ENCODE results near the gene RIIAD1. TPM values are rescaled to one million over a fixed set of nuclear protein-coding genes. Genes with fewer than 3 reads are reported as not detected.
A peak's percentile ranks its signal among the peaks of the same experiment; 100 is the strongest.

RIIAD1 gene
- total and polyA plus RNA-seq, 2 donors (not counting 3 experiments of a cell fraction or from before 2014, with no cell fraction given), result not detected

GRCh38 chr1:151762941-151763921, 41.9 kb downstream of the RIIAD1 start, which contains the start of gene MRPL9:
Gene MRPL9, minus strand, starts transcription at chr1:151763496. Its CDS starts 17 bp downstream, at chr1:151763479.
- Histone ChIP-seq H3K9me1 (replicated peaks; ENCODE audit: control insufficient read depth, extremely low read depth, insufficient read depth, low read length) (no peaks in the 10 kb centered on the region), H3K9me3 (replicated peaks; ENCODE audit: control insufficient read depth, insufficient read depth, low read length) (no peaks in the 10 kb centered on the region), H3K36me3 (ENCODE audit: control insufficient read depth in 2 of 2, extremely low read depth in 1 of 2, insufficient read depth in 2 of 2, low read length in 2 of 2) (peaks cover 4 to 17% of the 10 kb centered on the region in 2 experiments), H3K27me3 (ENCODE audit: control insufficient read depth in 2 of 2, insufficient read depth in 2 of 2, low read length in 2 of 2) (no peaks in the 10 kb centered on the region), H3K4me1 (ENCODE audit: control insufficient read depth, extremely low read depth, insufficient read depth, low read length) (peaks cover 16% of the 10 kb centered on the region), H2AFZ (ENCODE audit: low read depth, low read length) (peak within 1 kb of the TSS; percentile 99), H4K20me1 (replicated peaks; ENCODE audit: control insufficient read depth, extremely low read depth, insufficient read depth, low read length) (no peaks in the 10 kb centered on the region), H3K27ac (ENCODE audit: insufficient read depth, low read depth, low read length) (peak within 1 kb of the TSS; percentile 91), H3K79me2 (ENCODE audit: control insufficient read depth, insufficient read depth, low read length) (peaks cover 7% of the 10 kb centered on the region), H3K9ac (replicated peaks; ENCODE audit: extremely low read depth, insufficient read depth, low read length) (peak within 1 kb of the TSS; percentile 96), H3K4me3 (replicated peaks in 1 of 3; ENCODE audit: insufficient read depth in 1 of 3, low read depth in 1 of 3, low read length in 3 of 3) (peak within 1 kb of the TSS; percentile 86 to 97 (median 88)), H3K4me2 (ENCODE audit: insufficient read depth, low read length) (peak within 1 kb of the TSS; percentile 99)
- ChIA-PET POLR2A (interaction anchor here (0.6 to 1.3 kb wide), 3 partner anchors 27 to 439 kb away, joined by 3 to 4 read pairs (median 4); partner anchors contain the start of gene TDRKH), CTCF (interaction anchor here (0.8 to 1.8 kb wide), 8 partner anchors 9 to 462 kb away, joined by 3 to 7 read pairs (median 3); no protein-coding TSS in a partner anchor)
- DNase-seq (ENCODE audit: low read depth, low spot score), result peak; percentile 81
- TF ChIP-seq MYC (IDR thresholded peaks at IDR 0.05; ENCODE audit: low read depth, low read length) (peak; percentile 81), JUN (IDR thresholded peaks at IDR 0.05; ENCODE audit: borderline replicate concordance, insufficient read depth, insufficient read length, low read depth) (no peak), GATA2 (IDR thresholded peaks at IDR 0.05; ENCODE audit: insufficient read depth, insufficient read length, low read depth, low read length) (no peak), POLR2AphosphoS5 (IDR thresholded peaks at IDR 0.05; ENCODE audit: insufficient read depth, low read depth, low read length) (peak; percentile 93), MAX (IDR thresholded peaks at IDR 0.05; ENCODE audit: insufficient read depth, insufficient read length) (peak; percentile 58), CTCF (IDR thresholded peaks at IDR 0.05; ENCODE audit: extremely low read depth in 1 of 2, insufficient read depth in 1 of 2, low read depth in 1 of 2, low read length in 2 of 2) (no peak), POLR2A (IDR thresholded peaks at IDR 0.05; ENCODE audit: low read depth, low read length) (peak; percentile 56), EZH2 (IDR thresholded peaks at IDR 0.05; ENCODE audit: borderline replicate concordance, low read depth, low read length, severe bottlenecking) (no peak), FOS (IDR thresholded peaks at IDR 0.05; ENCODE audit: borderline replicate concordance, insufficient read depth, low read length) (no peak)
- dilution Hi-C loops (cut with MboI; ENCODE audit: extremely low pct_ligation_motif_present, low sequenced_read_pairs), result no loop called here
- FAIRE-seq, result peak; percentile 80
- intact Hi-C loops (cut with micrococcal nuclease), result loop anchor here (1.0 kb wide), 1 partner anchor 27 kb away; the partner anchor contains the start of gene TDRKH
- BruUV-seq (replicated peaks), result TSS peak; percentile 93
